Esophagus muscularis mucosa (tissue), 4 donors: ENCODE results near the gene CES2. TPM values are rescaled to one million over a fixed set of nuclear protein-coding genes. Genes with fewer than 3 reads are reported as not detected.
A peak's percentile ranks its signal among the peaks of the same experiment; 100 is the strongest.
"Not testable (repeated sequence)": the region's sequence is repeated elsewhere in the genome, so short reads cannot be mapped to it uniquely, and the experiment has no call there.

ENCODE experiments used
- DNase-seq: peaks from one replicate; pipeline ENCODE4 v3.0.0-alpha.2; 2017; ENCODE audit errors: extremely low spot score
- H3K27ac ChIP-seq, 4 donors: fragments of 200-600 bp; sonication (generic); replicated peaks in 1 of 4; 1 replicate in 3 of 4; 2 replicates in 1 of 4; pipeline ENCODE4 v1.5.1; 2016 to 2019; ENCODE audit warnings: mild to moderate bottlenecking in 1 of 4
- H3K27me3 ChIP-seq, 4 donors: fragments of 200-600 bp; sonication (generic); one replicate each; pipeline versions ENCODE4 v1.5.1 to v1.6.0; 2016 to 2019
- H3K36me3 ChIP-seq, 4 donors: fragments of 200-600 bp; sonication (generic); one replicate each; pipeline ENCODE4 v1.5.1; 2016 to 2019
- H3K4me1 ChIP-seq, 4 donors: fragments of 200-600 bp; sonication (generic); one replicate each; pipeline ENCODE4 v1.5.1; 2016 to 2019
- H3K4me3 ChIP-seq, 4 donors: fragments of 200-600 bp; sonication (generic); 1 replicate in 2 of 4; 2 replicates in 2 of 4; pipeline ENCODE4 v1.5.1; 2016 to 2019; ENCODE audit warnings: mild to moderate bottlenecking in 4 of 4, moderate library complexity in 1 of 4
- H3K9me3 ChIP-seq, 4 donors: fragments of 200-600 bp; sonication (generic); 1 replicate in 3 of 4; 2 replicates in 1 of 4; pipeline ENCODE4 v1.5.1; 2016 to 2019
- CTCF ChIP-seq, 3 experiments: fragments of 200-600 bp in 2 of 3; fragments of 450-650 bp in 1 of 3; sonication (generic) in 2 of 3; IDR thresholded peaks; one replicate each; pipeline ENCODE4 v1.5.1; 2017 to 2019; ENCODE audit warnings: antibody characterized with exemption in 3 of 3, mild to moderate bottlenecking in 2 of 3, moderate library complexity in 1 of 3
- EP300 ChIP-seq: sonication (generic); formaldehyde crosslinking; IDR thresholded peaks from one replicate; pipeline ENCODE4 v1.6.1; 2017; ENCODE audit warnings: antibody characterized with exemption
- POLR2A ChIP-seq: fragments of 450-650 bp; IDR thresholded peaks from one replicate; pipeline ENCODE4 v1.6.1; 2017; ENCODE audit warnings: antibody characterized with exemption, moderate library complexity, mild to moderate bottlenecking, low read depth
- POLR2AphosphoS5 ChIP-seq, 2 donors: sonication (generic); formaldehyde crosslinking; IDR thresholded peaks; one replicate each; pipeline ENCODE4 v1.6.1; 2017; ENCODE audit warnings: antibody characterized with exemption in 2 of 2
- WGBS: methylation state at CpG from one replicate; pipeline ENCODE4 v1.1.5; 2018; 5-methylcytosine and 5-hydroxymethylcytosine counted together
- intact Hi-C: fragments of 100-400 bp; cut with DNase I; formaldehyde crosslinking; loops from one replicate; pipeline ENCODE4 v1.15.1; 2023
- total RNA-seq, 4 donors: library from RNA; depleted of rRNA; stranded (reverse); fragments of >200 nt; gene quantifications; one replicate each; pipeline versions ENCODE4 v1.1.0 to v1.2.1, GENCODE V29; 2016

The CES2 gene
- total RNA-seq, 4 donors from 2014 or later, result 22.0 to 29.7 (median 26.8) TPM

GRCh38 chr16:66894948-66895688, 40.2 kb upstream of the CES2 start:
- Histone ChIP-seq H3K27me3 (no peaks in the 10 kb centered on the region), H3K36me3 (no peaks in the 10 kb centered on the region), H3K4me1 (peaks cover 17 to 37% (median 32%) of the 10 kb centered on the region in 4 donors), H3K9me3 (no peaks in the 10 kb centered on the region), H3K27ac (peak overlapping the region in 1 of 4 donors; percentile 33), H3K4me3 (no peak overlapping the region)
- intact Hi-C loops, result loop anchor here (1.0 to 5.0 kb wide), 2 partner anchors 34 to 262 kb away; partner anchors contain the start of genes FBXL8 and TRADD
- TF ChIP-seq POLR2A (no peak), EP300 (no peak), CTCF (IDR thresholded peaks at IDR 0.05) (peak; percentile 76 to 86 (median 84)), POLR2AphosphoS5 (IDR thresholded peaks at IDR 0.05) (peak in 1 of 2 donors; percentile 53)
- DNase-seq, result no peak
- WGBS, result 37% methylated on average over 8 of the region's 11 CpGs

DNA sequence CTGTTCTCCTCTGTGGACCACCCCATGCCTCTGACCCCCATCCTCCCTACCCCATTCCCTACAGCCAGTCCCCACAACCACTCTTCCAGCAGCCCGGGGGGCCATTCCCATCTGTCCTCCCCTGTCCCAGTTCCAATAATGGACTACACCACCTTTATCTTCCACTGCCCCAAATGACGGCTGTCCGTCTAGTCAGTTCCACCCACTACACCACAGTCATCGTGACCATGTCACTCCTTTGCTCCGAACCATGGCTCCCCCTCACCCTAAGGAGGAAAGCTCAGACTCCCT, 39.7 kb upstream of the CES2 start:
- Histone ChIP-seq H3K36me3 (no peaks in the 10 kb centered on the region), H3K27ac (peak overlapping the region in 1 of 4 donors; percentile 33), H3K4me3 (no peak overlapping the region), H3K9me3 (no peaks in the 10 kb centered on the region), H3K4me1 (peaks cover 23 to 43% (median 37%) of the 10 kb centered on the region in 4 donors), H3K27me3 (no peaks in the 10 kb centered on the region)
- TF ChIP-seq POLR2A (no peak), EP300 (no peak), CTCF (IDR thresholded peaks at IDR 0.05) (no peak), POLR2AphosphoS5 (IDR thresholded peaks at IDR 0.05) (no peak)
- WGBS, result 93% methylated on average over 5 of the region's 5 CpGs
- no peak for DNase-seq
- intact Hi-C loops, result loop anchor here (1.0 to 5.0 kb wide), 2 partner anchors 34 to 262 kb away; partner anchors contain the start of genes FBXL8 and TRADD

DNA sequence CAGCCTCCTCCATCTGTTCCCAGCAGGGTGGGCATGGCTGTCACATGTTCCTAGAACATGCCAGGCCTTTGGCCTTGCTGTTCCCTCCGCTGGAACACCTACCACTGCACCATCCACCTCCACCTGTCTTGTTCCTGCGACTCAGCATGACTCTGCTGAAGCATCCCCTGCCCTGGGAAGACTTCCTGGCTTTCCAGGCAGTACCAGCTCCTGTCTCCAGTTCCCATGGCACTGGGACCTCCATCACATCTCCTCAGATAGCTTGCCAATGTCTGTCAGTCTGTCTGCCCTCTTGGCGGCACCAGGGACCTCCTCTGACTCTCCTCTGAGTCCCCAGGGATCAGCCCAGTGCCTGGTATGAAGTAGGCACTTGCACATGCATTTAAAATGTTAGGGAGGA, 39.3 kb upstream of the CES2 start:
- no peaks in the 10 kb centered on the region for H3K9me3 ChIP-seq
- H3K4me1 ChIP-seq, result peaks cover 26 to 46% (median 41%) of the 10 kb centered on the region in 4 donors
- DNase-seq, result no peak
- H3K4me3 ChIP-seq, result no peak overlapping the region
- H3K27me3 ChIP-seq, result no peaks in the 10 kb centered on the region
- WGBS, result 100% methylated on average over 3 of the region's 3 CpGs
- intact Hi-C loops, result loop anchor here (1.0 to 5.0 kb wide), 2 partner anchors 33 to 261 kb away; partner anchors contain the start of genes FBXL8 and TRADD
- TF ChIP-seq POLR2AphosphoS5 (IDR thresholded peaks at IDR 0.05), result no peak
- no peak for TF ChIP-seq POLR2A
- TF ChIP-seq EP300, result no peak
- TF ChIP-seq CTCF (IDR thresholded peaks at IDR 0.05), result no peak
- no peaks in the 10 kb centered on the region for H3K36me3 ChIP-seq
- H3K27ac ChIP-seq, result no peak overlapping the region

DNA sequence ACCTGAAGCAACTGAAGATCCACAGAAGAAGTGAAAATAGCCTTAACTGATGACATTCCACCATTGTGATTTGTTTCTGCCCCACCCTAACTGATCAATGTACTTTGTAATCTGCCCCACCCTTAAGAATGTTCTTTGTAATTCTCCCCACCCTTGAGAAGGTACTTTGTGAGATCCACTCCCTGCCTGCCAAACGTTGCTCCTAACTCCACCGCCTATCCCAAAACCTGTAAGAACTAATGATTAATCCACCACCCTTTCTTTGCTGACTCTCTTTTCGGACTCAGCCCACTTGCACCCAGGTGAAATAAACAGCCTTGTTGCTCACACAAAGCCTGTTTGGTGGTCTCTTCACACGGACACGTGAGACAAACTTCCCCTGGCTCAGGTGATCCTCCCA, 38.6 kb upstream of the CES2 start:
- not testable (repeated sequence) for H3K4me3 ChIP-seq, DNase-seq, H3K36me3 ChIP-seq, H3K27me3 ChIP-seq, H3K9me3 ChIP-seq
- WGBS, result 71% methylated on average over 5 of the region's 5 CpGs
- intact Hi-C loops, result loop anchor here (5.0 kb wide), 1 partner anchor 261 kb away; the partner anchor contains the start of genes FBXL8 and TRADD
- Histone ChIP-seq H3K4me1 (peaks cover 33 to 53% (median 48%) of the 10 kb centered on the region in 4 donors), H3K27ac (peak overlapping the region in 1 of 4 donors; percentile 58)

DNA sequence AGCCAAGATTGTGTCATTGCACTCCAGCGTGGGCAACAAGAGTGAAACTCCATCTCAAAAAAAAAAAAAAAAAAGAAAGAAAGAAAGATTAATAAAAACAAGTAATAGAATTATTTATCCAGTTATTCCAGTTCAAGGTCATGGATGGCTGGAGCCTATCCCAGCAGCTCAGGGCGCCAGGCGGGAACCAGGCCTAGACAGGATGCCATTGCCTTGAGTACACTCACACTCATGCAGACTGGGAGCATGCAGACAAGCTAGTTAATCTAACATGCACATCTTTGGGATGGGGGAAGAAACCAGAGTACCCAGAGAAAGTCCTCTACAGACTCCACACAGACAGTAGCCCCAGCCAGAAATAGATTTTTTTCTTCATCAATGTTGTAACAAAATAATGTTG, 37.1 kb upstream of the CES2 start:
- Histone ChIP-seq H3K27ac (peak overlapping the region; percentile 86 to 91 (median 90)), H3K4me1 (peaks cover 38 to 68% (median 63%) of the 10 kb centered on the region in 4 donors), H3K27me3 (no peaks in the 10 kb centered on the region), H3K4me3 (no peak overlapping the region), H3K36me3 (no peaks in the 10 kb centered on the region), H3K9me3 (no peaks in the 10 kb centered on the region)
- no peak for DNase-seq
- TF ChIP-seq EP300 (no peak), POLR2A (no peak), POLR2AphosphoS5 (IDR thresholded peaks at IDR 0.05) (peak; percentile 15 to 43)
- 51% methylated on average over 3 of the region's 3 CpGs for WGBS
- intact Hi-C loops, result loop anchor here (5.0 kb wide), 1 partner anchor 259 kb away; the partner anchor contains the start of genes FBXL8 and TRADD
